BLaER1 (cell line): ENCODE data around the gene ANK3.

Experiments
- H3K27ac ChIP-seq: shearing (Covaris generic); formaldehyde crosslinking; 2 replicates; pipeline ENCODE4 v1.8.1; 2022
- H3K27me3 ChIP-seq: shearing (Covaris generic); formaldehyde crosslinking; 2 replicates; pipeline ENCODE4 v1.8.1; 2022
- H3K36me3 ChIP-seq: shearing (Covaris generic); formaldehyde crosslinking; 2 replicates; pipeline ENCODE4 v1.8.1; 2022
- H3K4me1 ChIP-seq: shearing (Covaris generic); formaldehyde crosslinking; 2 replicates; pipeline ENCODE4 v1.8.1; 2022
- H3K4me2 ChIP-seq: shearing (Covaris generic); formaldehyde crosslinking; 2 replicates; pipeline ENCODE4 v1.8.1; 2022
- H3K4me3 ChIP-seq: shearing (Covaris generic); formaldehyde crosslinking; 2 replicates; pipeline ENCODE4 v1.8.1; 2022
- H3K9ac ChIP-seq: shearing (Covaris generic); formaldehyde crosslinking; 2 replicates; pipeline ENCODE4 v1.8.1; 2022
- H3K9me3 ChIP-seq: shearing (Covaris generic); formaldehyde crosslinking; 2 replicates; pipeline ENCODE4 v1.8.1; 2022
- H4K20me1 ChIP-seq: shearing (Covaris generic); formaldehyde crosslinking; 2 replicates; pipeline ENCODE4 v1.8.1; 2022
- Cebpa-rat ChIP-seq: shearing (Covaris generic); IDR thresholded peaks from 2 replicates; pipeline ENCODE4 v1.8.1; 2022

The ANK3 gene

DNA sequence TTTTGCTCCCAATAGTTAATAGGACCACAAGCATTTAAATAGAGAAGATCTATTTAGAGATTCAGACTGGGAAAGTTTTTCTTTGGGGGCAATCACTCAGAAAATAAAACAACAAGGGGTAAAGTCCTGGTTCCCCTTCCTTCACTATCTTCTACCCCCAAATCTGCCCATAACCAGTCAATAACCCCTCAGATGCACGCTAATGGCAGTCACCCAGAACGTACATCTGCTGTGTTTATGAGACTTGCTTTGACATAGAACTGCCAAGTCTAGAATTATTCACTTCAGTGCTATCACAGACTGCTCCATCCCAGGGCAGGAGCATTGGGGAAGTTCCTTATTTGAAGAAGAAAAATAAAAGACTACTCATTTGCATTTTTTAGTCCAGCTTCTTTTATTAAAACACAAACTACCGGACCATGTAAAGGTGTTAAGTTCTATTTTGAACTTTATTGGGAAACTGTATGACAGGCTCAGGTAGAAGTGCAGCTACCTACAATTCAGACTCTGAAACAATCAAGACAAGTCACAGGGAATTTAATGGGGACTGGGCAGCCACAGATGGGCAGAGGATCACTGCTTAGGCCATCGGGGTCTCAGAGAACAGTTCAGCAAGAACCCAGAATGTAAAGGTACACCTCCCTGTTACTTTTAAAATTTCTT is 38.4 kb downstream of the ANK3 start:
- H4K20me1 ChIP-seq: no peaks in the 10 kb centered on the region
- no peak overlapping the region for H3K9ac ChIP-seq
- no peak for TF ChIP-seq Cebpa-rat
- peaks cover 20% of the 10 kb centered on the region for H3K4me1 ChIP-seq
- no peaks in the 10 kb centered on the region for H3K36me3 ChIP-seq
- H3K9me3 ChIP-seq: no peaks in the 10 kb centered on the region
- no peak overlapping the region for H3K4me3 ChIP-seq
- H3K27me3 ChIP-seq: no peaks in the 10 kb centered on the region
- H3K27ac ChIP-seq: no peak overlapping the region
- no peak overlapping the region; the same call in 1 of the 2 replicates for H3K4me2 ChIP-seq

DNA sequence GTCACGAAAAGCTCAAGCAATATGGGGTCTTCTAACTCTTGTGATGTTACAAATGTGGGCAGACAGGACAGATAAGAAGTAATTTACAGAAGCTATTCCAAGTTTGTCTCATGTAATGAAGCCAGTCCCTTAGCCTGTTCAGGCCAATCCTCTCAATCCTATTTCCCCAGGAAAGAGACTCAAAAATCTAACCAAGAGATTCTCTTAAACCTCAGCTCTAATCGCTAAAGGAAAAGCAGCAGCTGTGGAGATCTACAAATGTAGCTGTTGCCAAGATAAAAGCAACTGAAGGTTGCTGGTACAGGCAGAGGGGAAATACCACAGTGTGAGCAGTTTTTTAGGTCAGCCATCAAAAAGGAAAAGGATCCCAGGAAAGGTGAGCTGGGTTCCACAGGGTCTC is 39.3 kb downstream of the ANK3 start:
- Histone ChIP-seq H4K20me1 (no peaks in the 10 kb centered on the region), H3K4me3 (no peak overlapping the region), H3K27ac (no peak overlapping the region), H3K9me3 (no peaks in the 10 kb centered on the region), H3K36me3 (no peaks in the 10 kb centered on the region), H3K9ac (no peak overlapping the region), H3K4me2 (no peak overlapping the region; the same call in 1 of the 2 replicates), H3K4me1 (peaks cover 20% of the 10 kb centered on the region), H3K27me3 (no peaks in the 10 kb centered on the region)
- TF ChIP-seq Cebpa-rat: no peak

DNA sequence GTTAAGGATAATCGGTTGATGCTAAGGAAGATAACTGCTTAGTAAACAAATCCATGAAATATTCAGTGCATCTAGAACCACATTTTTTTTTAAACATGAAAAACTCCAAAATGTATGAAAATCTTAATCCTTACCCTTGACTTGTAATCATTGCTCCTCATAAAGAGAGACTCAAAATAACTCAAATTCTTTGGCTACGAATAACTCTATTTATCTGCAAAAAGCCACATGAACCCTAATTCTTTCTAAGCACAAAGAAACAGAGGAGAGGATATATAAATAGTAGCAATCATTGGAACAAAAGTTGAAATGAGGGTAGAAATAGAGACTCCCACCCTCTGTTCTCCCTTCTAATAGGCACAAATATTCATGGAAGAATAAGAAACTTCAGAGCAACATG is 40.2 kb downstream of the ANK3 start:
- no peak for TF ChIP-seq Cebpa-rat
- H3K36me3 ChIP-seq: no peaks in the 10 kb centered on the region
- no peak overlapping the region for H3K4me2 ChIP-seq
- H4K20me1 ChIP-seq: no peaks in the 10 kb centered on the region
- no peak overlapping the region for H3K4me3 ChIP-seq
- peaks cover 20% of the 10 kb centered on the region for H3K4me1 ChIP-seq
- H3K27me3 ChIP-seq: no peaks in the 10 kb centered on the region
- H3K27ac ChIP-seq: no peak overlapping the region
- no peaks in the 10 kb centered on the region for H3K9me3 ChIP-seq
- no peak overlapping the region for H3K9ac ChIP-seq

DNA sequence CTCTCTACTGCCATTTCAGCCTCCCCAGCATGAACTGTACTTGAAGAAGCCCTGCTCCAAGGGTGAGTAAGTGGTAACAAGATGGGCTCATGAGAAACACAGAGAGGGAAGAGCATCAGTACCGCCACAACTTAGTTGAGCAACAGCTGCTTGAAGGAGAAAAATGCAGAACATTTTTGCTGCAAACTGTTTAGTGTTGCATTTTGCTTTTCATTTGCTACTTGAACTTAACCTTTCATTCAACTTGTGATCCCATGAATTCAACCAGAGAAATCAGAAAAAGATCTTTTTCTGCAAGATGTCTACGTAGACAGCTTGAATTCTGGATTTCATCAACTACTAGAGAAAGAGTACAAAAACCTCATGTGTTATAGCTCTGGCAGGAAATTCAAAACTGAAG is 40.7 kb downstream of the ANK3 start:
- no peaks in the 10 kb centered on the region for H3K27me3 ChIP-seq
- H3K9ac ChIP-seq: no peak overlapping the region
- peaks cover 19% of the 10 kb centered on the region for H3K4me1 ChIP-seq
- no peaks in the 10 kb centered on the region for H3K9me3 ChIP-seq
- no peaks in the 10 kb centered on the region for H3K36me3 ChIP-seq
- no peak overlapping the region for H3K4me3 ChIP-seq
- H4K20me1 ChIP-seq: no peaks in the 10 kb centered on the region
- H3K27ac ChIP-seq: no peak overlapping the region
- no peak for TF ChIP-seq Cebpa-rat
- no peak overlapping the region for H3K4me2 ChIP-seq

DNA sequence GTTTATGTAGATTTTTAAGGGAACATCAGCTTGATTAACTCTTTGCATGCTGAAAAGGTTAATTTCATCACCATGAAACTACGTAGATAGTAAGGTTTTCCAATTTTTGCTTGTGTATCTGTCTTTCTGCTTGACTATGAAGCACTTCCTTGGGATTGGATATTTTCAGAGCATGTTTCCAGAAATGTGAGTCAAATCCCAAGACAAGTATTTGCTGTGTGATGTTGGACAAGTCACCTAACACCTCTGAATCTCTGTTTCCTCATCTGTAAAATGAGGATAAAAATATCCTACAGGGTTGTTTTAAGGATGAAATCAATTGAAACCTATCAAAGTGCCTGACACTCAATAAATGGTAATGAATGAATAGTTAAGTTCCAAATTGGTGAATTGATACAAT is 42.4 kb downstream of the ANK3 start:
- Histone ChIP-seq H3K27me3 (no peaks in the 10 kb centered on the region), H3K36me3 (no peaks in the 10 kb centered on the region), H3K27ac (no peak overlapping the region), H4K20me1 (no peaks in the 10 kb centered on the region), H3K4me2 (no peak overlapping the region), H3K4me3 (no peak overlapping the region), H3K9ac (no peak overlapping the region), H3K4me1 (0 out of 2 replicates have a peak, but pooled peaks cover 10% of the 10 kb centered on the region), H3K9me3 (no peaks in the 10 kb centered on the region)
- no peak for TF ChIP-seq Cebpa-rat

DNA sequence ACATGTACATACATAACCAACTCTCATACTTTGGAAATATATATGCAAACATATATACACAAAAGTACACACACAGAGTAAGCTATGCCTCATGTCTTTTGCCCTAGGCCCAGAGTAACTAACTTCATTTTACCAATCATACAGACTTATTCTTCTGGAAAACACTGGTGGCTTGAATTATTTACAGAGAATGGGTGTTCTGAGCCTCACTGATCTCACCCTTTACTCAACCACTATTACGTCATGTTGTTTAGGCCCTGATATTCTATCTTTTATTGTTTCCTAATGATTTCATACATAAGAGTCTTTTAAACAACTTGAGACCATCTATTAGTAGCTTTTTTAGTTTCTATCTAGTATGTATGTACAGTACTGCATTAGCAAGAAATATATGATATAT is 43.0 kb downstream of the ANK3 start:
- no peak overlapping the region for H3K4me3 ChIP-seq
- H3K9me3 ChIP-seq: no peaks in the 10 kb centered on the region
- H3K27me3 ChIP-seq: no peaks in the 10 kb centered on the region
- 0 out of 2 replicates have a peak, but pooled peaks cover 7% of the 10 kb centered on the region for H3K4me1 ChIP-seq
- TF ChIP-seq Cebpa-rat: no peak
- no peak overlapping the region for H3K9ac ChIP-seq
- no peaks in the 10 kb centered on the region for H3K36me3 ChIP-seq
- H4K20me1 ChIP-seq: no peaks in the 10 kb centered on the region
- H3K27ac ChIP-seq: no peak overlapping the region
- H3K4me2 ChIP-seq: no peak overlapping the region

DNA sequence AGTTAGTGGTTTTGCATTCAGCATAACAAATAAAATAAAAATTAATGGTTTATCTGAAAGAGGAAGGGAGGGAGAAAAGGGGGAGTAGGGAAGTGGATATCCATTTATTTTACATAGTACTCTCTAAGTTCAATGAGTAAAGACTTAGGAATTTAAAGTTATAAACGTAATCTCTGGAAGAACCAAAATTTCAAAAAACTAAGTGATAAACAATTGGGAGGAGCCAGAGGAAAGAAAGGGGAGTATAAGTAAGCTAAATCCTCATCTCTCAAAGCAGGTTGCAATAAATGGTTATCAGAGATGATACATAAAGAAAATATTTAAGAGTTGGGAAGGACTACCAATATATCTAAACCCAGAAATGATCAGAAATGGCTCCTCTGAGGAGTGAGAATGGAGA is 46.4 kb downstream of the ANK3 start:
- H3K9me3 ChIP-seq: no peaks in the 10 kb centered on the region
- H3K27me3 ChIP-seq: no peaks in the 10 kb centered on the region
- no peak overlapping the region for H3K9ac ChIP-seq
- H3K4me3 ChIP-seq: no peak overlapping the region
- no peaks in the 10 kb centered on the region for H3K4me1 ChIP-seq
- no peak for TF ChIP-seq Cebpa-rat
- H3K36me3 ChIP-seq: no peaks in the 10 kb centered on the region
- no peak overlapping the region for H3K4me2 ChIP-seq
- no peaks in the 10 kb centered on the region for H4K20me1 ChIP-seq
- H3K27ac ChIP-seq: no peak overlapping the region

DNA sequence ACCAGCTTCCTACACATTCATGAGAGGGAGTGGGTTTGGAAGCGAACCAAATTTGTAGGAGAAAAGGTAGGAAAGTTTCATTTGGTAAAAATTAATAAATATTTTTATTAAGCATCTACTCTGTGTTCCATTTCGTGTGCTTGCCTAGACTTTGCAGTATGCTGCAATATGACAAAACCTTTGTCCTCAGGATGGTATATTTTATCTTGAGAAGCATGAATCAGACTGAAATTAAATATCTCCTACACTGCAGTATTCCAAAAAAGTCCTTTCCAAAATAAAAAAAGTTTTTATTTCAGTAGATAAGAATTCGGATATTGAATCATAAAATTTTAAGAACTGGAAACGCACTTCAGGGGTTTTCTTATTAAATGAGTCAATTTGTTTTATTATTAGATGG is 47.7 kb downstream of the ANK3 start:
- no peak overlapping the region for H3K9ac ChIP-seq
- no peak overlapping the region for H3K4me2 ChIP-seq
- no peak overlapping the region for H3K4me3 ChIP-seq
- H3K27me3 ChIP-seq: no peaks in the 10 kb centered on the region
- H3K27ac ChIP-seq: no peak overlapping the region
- H4K20me1 ChIP-seq: no peaks in the 10 kb centered on the region
- H3K9me3 ChIP-seq: no peaks in the 10 kb centered on the region
- no peak for TF ChIP-seq Cebpa-rat
- no peaks in the 10 kb centered on the region for H3K4me1 ChIP-seq
- no peaks in the 10 kb centered on the region for H3K36me3 ChIP-seq

DNA sequence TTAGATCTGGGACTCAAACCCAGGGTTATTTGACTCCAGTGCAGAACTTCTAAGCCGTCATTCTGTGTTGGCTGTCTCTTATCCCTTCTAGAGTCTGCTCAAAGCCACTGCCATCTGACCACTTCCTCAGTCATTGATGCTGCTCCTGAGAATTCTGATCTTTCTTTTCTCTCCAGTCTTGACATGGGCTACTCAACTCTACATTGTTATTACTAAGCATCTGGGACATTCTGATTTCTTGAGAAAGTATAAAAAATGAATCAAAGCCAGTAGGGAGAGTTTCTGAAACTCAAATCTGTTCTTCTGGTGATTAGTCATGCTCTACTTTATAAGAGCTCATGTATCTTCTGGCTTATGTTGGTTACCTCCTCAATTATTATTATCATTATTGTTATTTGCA is 48.7 kb downstream of the ANK3 start:
- no peaks in the 10 kb centered on the region for H3K4me1 ChIP-seq
- no peak overlapping the region for H3K4me3 ChIP-seq
- no peaks in the 10 kb centered on the region for H3K36me3 ChIP-seq
- H3K9me3 ChIP-seq: no peaks in the 10 kb centered on the region
- no peak overlapping the region for H3K27ac ChIP-seq
- H4K20me1 ChIP-seq: no peaks in the 10 kb centered on the region
- H3K27me3 ChIP-seq: no peaks in the 10 kb centered on the region
- no peak overlapping the region for H3K4me2 ChIP-seq
- no peak overlapping the region for H3K9ac ChIP-seq
- TF ChIP-seq Cebpa-rat: no peak

DNA sequence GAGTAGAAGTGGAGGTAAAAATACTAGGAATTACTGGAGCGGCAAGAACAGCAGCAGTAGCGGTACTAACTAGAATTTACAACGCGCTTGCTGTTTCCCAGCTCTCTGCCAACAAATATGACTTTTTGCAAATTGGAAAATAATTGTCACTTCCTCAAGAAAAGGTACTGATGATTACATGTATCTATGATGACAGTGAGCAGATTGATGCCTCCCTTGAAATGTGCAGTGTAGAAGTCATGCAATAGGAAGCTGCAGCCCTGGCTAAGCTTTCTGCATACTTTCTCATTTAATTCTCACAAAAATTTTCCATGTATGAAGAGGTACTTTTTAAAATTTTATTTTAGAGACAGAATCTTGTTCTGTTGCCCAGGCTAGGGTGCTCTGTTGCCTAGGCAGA is 49.9 kb downstream of the ANK3 start:
- H4K20me1 ChIP-seq: no peaks in the 10 kb centered on the region
- TF ChIP-seq Cebpa-rat: no peak
- no peak overlapping the region for H3K4me3 ChIP-seq
- H3K4me2 ChIP-seq: no peak overlapping the region
- no peaks in the 10 kb centered on the region for H3K36me3 ChIP-seq
- no peak overlapping the region for H3K27ac ChIP-seq
- no peaks in the 10 kb centered on the region for H3K4me1 ChIP-seq
- no peaks in the 10 kb centered on the region for H3K9me3 ChIP-seq
- no peak overlapping the region for H3K9ac ChIP-seq
- H3K27me3 ChIP-seq: no peaks in the 10 kb centered on the region

DNA sequence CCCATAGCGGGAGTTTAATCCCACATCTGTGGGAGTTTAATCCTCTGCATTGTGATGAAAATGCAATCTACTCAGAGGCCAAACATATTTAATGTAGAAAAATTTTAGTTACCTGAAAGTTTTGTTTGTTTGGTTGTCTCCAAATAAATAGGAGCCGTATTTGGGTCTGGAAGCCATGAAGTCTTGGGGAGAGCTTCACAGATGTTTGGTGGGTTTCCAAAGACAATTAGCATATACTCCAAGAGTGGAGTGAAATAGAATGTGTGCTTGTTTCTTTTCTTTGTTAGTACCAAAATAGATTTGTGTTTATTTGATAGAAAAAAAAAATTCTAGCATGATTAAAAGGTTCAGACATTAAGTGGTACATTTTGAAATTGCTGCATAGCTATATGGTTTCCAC is 50.9 kb downstream of the ANK3 start:
- H3K4me2 ChIP-seq: no peak overlapping the region
- H4K20me1 ChIP-seq: no peaks in the 10 kb centered on the region
- H3K9ac ChIP-seq: no peak overlapping the region
- H3K9me3 ChIP-seq: no peaks in the 10 kb centered on the region
- TF ChIP-seq Cebpa-rat: no peak
- H3K4me3 ChIP-seq: no peak overlapping the region
- no peak overlapping the region for H3K27ac ChIP-seq
- H3K27me3 ChIP-seq: no peaks in the 10 kb centered on the region
- no peaks in the 10 kb centered on the region for H3K36me3 ChIP-seq
- no peaks in the 10 kb centered on the region for H3K4me1 ChIP-seq
